Upper lobe of left lung (tissue), 4 donors: ENCODE data around the gene PRICKLE1.

Experiments used
- POLR2A ChIP-seq, 4 donors: fragments of 450-650 bp; IDR thresholded peaks; one replicate each; pipeline ENCODE4 v1.5.1; 2016 to 2017; ENCODE audit warnings: antibody characterized with exemption in 4 of 4, mild to moderate bottlenecking in 2 of 4
- POLR2AphosphoS5 ChIP-seq, 2 donors: sonication (generic); formaldehyde crosslinking; IDR thresholded peaks; one replicate each; pipeline ENCODE4 v1.5.1; 2017; ENCODE audit warnings: antibody characterized with exemption in 2 of 2

- TF ChIP-seq POLR2A (IDR thresholded peaks at IDR 0.05) = no peak
- no peak for TF ChIP-seq POLR2AphosphoS5 (IDR thresholded peaks at IDR 0.05)
Measured at GRCh38 chr12:42586268-42586667, 3.3 kb downstream of the PRICKLE1 start.
